Testis (tissue), 2 donors: ENCODE results near the gene SNAP25.

Source experiments
- POLR2A ChIP-seq: fragments of 450-650 bp; IDR thresholded peaks from one replicate; pipeline ENCODE4 v1.6.1; 2017; ENCODE audit warnings: antibody characterized with exemption, mild to moderate bottlenecking, moderate library complexity
- TF ChIP-seq, protein P1 (sequence below), 3 experiments: fragments of 450-650 bp in 2 of 3; fragments of 200-600 bp in 1 of 3; sonication (generic) in 1 of 3; IDR thresholded peaks; one replicate each; pipeline ENCODE4 v1.5.1; 2016 to 2019; ENCODE audit warnings: antibody characterized with exemption in 3 of 3, mild to moderate bottlenecking in 2 of 3, moderate library complexity in 1 of 3

DNA sequence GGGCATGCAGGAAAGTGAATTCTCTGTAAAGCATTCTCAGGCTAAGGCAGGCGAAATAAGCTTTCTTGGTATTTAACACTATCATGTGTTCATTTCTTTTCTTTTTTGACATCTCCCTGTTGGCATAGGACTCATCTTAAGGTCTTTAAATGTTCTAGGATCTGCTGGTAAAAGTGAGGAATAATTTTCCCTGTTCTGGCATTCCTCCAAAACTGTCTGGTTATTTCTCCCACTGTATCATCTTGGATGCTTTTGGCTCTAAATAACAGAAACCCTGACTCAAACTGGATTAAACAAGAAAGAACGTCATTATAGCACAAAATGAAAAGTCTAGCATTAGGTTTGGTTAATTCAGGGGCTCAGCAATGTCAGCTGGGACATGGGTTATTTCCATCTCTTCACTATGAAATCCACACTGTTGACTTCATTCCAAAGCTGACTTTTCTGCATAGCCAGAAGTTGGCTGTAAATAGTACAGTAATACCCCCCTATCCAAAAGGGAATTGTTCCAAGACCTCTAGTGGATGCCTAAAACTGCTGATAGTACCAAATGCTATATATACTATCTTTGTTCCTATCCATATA lies 37.9 kb upstream of the SNAP25 start:
- no peak for TF ChIP-seq POLR2A
- TF ChIP-seq, protein P1, sequence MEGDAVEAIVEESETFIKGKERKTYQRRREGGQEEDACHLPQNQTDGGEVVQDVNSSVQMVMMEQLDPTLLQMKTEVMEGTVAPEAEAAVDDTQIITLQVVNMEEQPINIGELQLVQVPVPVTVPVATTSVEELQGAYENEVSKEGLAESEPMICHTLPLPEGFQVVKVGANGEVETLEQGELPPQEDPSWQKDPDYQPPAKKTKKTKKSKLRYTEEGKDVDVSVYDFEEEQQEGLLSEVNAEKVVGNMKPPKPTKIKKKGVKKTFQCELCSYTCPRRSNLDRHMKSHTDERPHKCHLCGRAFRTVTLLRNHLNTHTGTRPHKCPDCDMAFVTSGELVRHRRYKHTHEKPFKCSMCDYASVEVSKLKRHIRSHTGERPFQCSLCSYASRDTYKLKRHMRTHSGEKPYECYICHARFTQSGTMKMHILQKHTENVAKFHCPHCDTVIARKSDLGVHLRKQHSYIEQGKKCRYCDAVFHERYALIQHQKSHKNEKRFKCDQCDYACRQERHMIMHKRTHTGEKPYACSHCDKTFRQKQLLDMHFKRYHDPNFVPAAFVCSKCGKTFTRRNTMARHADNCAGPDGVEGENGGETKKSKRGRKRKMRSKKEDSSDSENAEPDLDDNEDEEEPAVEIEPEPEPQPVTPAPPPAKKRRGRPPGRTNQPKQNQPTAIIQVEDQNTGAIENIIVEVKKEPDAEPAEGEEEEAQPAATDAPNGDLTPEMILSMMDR (IDR thresholded peaks at IDR 0.05), result no peak
